ENCODE results near the gene TRAPPC14. TPM values are rescaled to one million over a fixed set of nuclear protein-coding genes. Genes with fewer than 3 reads are reported as not detected.

The TRAPPC14 gene
- total and polyA plus RNA-seq, 9 of the 15 experiments (the other 6 are each of a cell fraction or from before 2014, with no cell fraction given): 0.42 to 45.9 (median 18.2) TPM

- TF ChIP-seq NELFE (IDR thresholded peaks at IDR 0.05; ENCODE audit: insufficient read depth, insufficient read length): no peak
- peak; percentile 98 for TF ChIP-seq DPF2 (IDR thresholded peaks at IDR 0.05)
- no peak for TF ChIP-seq FOXO4 (CRISPR knock-in tag; IDR thresholded peaks at IDR 0.05)
- TF ChIP-seq DDX20 (tag; IDR thresholded peaks at IDR 0.05; ENCODE audit: low read depth): no peak
- no peak for TF ChIP-seq SAP30 (IDR thresholded peaks at IDR 0.05; ENCODE audit: borderline replicate concordance, insufficient read depth, low read depth, low read length, poor library complexity, severe bottlenecking)
- no peak for TF ChIP-seq TARDBP (IDR thresholded peaks at IDR 0.05)
- TF ChIP-seq CCNT2 (IDR thresholded peaks at IDR 0.05; ENCODE audit: borderline replicate concordance, extremely low read depth, insufficient read length, low read depth, low read length): peak; percentile 49
- TF ChIP-seq STAT6 (CRISPR knock-in tag; IDR thresholded peaks at IDR 0.05): no peak
- no peak for TF ChIP-seq HNRNPL (IDR thresholded peaks at IDR 0.05; ENCODE audit: low read depth, low read length)
- TF ChIP-seq HMBOX1 (IDR thresholded peaks at IDR 0.05): no peak
- no peak for TF ChIP-seq HCFC1 (IDR thresholded peaks at IDR 0.05; ENCODE audit: low read depth, low read length)
- TF ChIP-seq ELK1 (CRISPR knock-in tag; IDR thresholded peaks at IDR 0.05): no peak
- TF ChIP-seq ZC3H4 (CRISPR knock-in tag; IDR thresholded peaks at IDR 0.05; ENCODE audit: borderline replicate concordance): no peak
- peak; percentile 94; the same call in 1 of the 2 replicates for TF ChIP-seq HDAC2 (IDR thresholded peaks at IDR 0.05)
Observed at GRCh38 chr7:100167912-100168323, 9.4 kb upstream of the TRAPPC14 start (continued).
